Natural killer cell (primary cell): ENCODE measurements around the gene PARD3B. TPM values are rescaled to one million over a fixed set of nuclear protein-coding genes. Genes with fewer than 3 reads are reported as not detected.

Experiments used
- ATAC-seq, 3 donors: fragments of 150-1000 bp in 2 of 3; fragments of 200-7000 bp in 1 of 3; cut with Tn5 transposase; 1 replicate in 1 of 3; 2 replicates in 2 of 3; pipeline ENCODE4 v1.10.0; 2021; ENCODE audit warnings: mild to moderate bottlenecking in 2 of 3, moderate library complexity in 2 of 3
- DNase-seq, 2 donors: peaks; one replicate each; pipeline versions ENCODE4 v3.0.0 to v3.0.0-alpha.2; 2013 to 2021; ENCODE audit warnings: mixed read lengths in 1 of 2
- H3K27ac ChIP-seq: one replicate; pipeline ENCODE4 v1.5.1; 2013; ENCODE audit warnings: mild to moderate bottlenecking, low read length
- H3K27me3 ChIP-seq: one replicate; pipeline ENCODE4 v1.6.1; 2013; ENCODE audit warnings: low read length; ENCODE audit not compliant: control insufficient read depth, insufficient read depth
- H3K36me3 ChIP-seq: one replicate; pipeline ENCODE4 v1.6.1; 2013; ENCODE audit warnings: low read length; ENCODE audit not compliant: control insufficient read depth, insufficient read depth
- H3K4me1 ChIP-seq: one replicate; pipeline ENCODE4 v1.6.1; 2013; ENCODE audit warnings: low read length; ENCODE audit not compliant: control insufficient read depth, insufficient read depth
- H3K4me3 ChIP-seq: one replicate; pipeline ENCODE4 v1.5.1; 2013; ENCODE audit warnings: low read length
- H3K9me3 ChIP-seq: one replicate; pipeline ENCODE4 v1.6.1; 2013; ENCODE audit warnings: low read length; ENCODE audit not compliant: control insufficient read depth, insufficient read depth
- H3K27ac Mint-ChIP-seq, 2 donors: one replicate each; pipeline ENCODE4 v1.8.0; 2022; ENCODE audit warnings: mild to moderate bottlenecking in 2 of 2, mixed read lengths in 2 of 2, moderate library complexity in 1 of 2
- H3K27me3 Mint-ChIP-seq, 2 donors: one replicate each; pipeline ENCODE4 v1.8.0; 2022; ENCODE audit warnings: low read depth in 2 of 2, mixed read lengths in 2 of 2
- H3K36me3 Mint-ChIP-seq: one replicate; pipeline ENCODE4 v1.8.0; 2022; ENCODE audit warnings: mixed read lengths
- H3K4me1 Mint-ChIP-seq, 2 donors: one replicate each; pipeline ENCODE4 v1.8.0; 2022; ENCODE audit warnings: mixed read lengths in 2 of 2
- H3K4me3 Mint-ChIP-seq: one replicate; pipeline ENCODE4 v1.8.0; 2022; ENCODE audit warnings: mild to moderate bottlenecking, moderate library complexity, mixed read lengths
- H3K9me3 Mint-ChIP-seq, 2 donors: one replicate each; pipeline ENCODE4 v1.8.0; 2022; ENCODE audit warnings: mixed read lengths in 2 of 2
- WGBS: methylation state at CpG from one replicate; pipeline ENCODE4 v1.1.7; 2013; ENCODE audit warnings: missing lambda C conversion rate; ENCODE audit not compliant: insufficient coverage; 5-methylcytosine and 5-hydroxymethylcytosine counted together
- intact Hi-C: fragments of 100-400 bp; cut with micrococcal nuclease; formaldehyde crosslinking; loops from one replicate; pipeline ENCODE4 v1.14.2; 2022
- total RNA-seq, 4 donors: library from RNA; stranded (reverse); fragments of 120-200 nt in 1 of 4; gene quantifications; one replicate each; pipeline versions ENCODE4 v1.2.3 to v1.2.4, GENCODE V29; 2013 to 2022
- TF ChIP-seq, protein P1 (sequence below): fragments of 200-600 bp; IDR thresholded peaks from one replicate; pipeline ENCODE4 v1.8.0; 2022; ENCODE audit warnings: antibody characterized with exemption

The PARD3B gene
- total RNA-seq, 3 donors from 2014 or later (not counting 1 experiment from before 2014, with no cell fraction given) = 0.13 to 0.45 TPM; not detected in 1

DNA sequence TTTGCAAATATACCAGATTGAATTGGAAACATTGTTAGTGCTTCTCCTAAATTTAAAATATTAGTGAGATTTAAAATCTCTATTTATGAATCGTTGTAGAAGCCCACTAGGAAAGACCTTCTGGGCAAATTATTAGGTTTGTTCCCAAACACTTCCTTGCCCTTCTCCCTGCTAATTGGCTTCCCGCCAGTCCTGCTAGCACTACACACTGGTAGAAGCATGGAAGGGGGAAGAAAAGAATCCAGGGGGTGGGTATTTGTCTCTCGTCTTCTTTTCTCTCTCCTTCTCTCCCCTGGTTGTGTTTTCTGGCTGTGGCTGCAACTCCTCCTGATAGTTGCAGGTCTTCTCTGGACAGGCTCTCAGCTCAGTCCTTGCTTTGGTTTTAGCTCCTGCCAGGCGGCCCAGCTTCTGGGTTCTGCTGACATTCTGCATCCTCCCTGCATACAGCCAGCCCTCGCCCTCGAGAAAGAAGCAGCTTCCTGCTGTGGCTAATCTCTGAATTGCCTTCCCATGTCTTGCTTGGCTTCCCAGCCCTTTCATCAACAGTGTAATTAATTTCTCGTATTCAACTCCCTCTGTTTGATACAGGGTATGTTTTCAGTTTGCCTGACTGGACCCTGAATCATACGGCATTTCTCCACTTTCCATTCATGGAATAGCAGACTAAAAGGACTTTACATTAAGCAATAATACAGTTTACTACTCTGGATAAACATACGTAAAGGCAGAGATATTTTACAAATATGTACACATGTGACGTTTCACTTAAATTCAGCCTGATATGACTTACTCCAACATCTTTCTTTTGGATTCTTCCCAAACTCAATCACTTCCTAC, 6.9 kb upstream of the PARD3B start:
- no peaks in the 10 kb centered on the region for H3K4me1 ChIP-seq
- no peak for ATAC-seq
- no peaks in the 10 kb centered on the region for H3K36me3 ChIP-seq
- H3K9me3 ChIP-seq = no peaks in the 10 kb centered on the region
- H3K27me3 ChIP-seq = peaks cover 3% of the 10 kb centered on the region
- no peaks in the 10 kb centered on the region for H3K4me1 Mint-ChIP-seq
- H3K4me3 Mint-ChIP-seq = no peak overlapping the region
- TF ChIP-seq, protein P1, sequence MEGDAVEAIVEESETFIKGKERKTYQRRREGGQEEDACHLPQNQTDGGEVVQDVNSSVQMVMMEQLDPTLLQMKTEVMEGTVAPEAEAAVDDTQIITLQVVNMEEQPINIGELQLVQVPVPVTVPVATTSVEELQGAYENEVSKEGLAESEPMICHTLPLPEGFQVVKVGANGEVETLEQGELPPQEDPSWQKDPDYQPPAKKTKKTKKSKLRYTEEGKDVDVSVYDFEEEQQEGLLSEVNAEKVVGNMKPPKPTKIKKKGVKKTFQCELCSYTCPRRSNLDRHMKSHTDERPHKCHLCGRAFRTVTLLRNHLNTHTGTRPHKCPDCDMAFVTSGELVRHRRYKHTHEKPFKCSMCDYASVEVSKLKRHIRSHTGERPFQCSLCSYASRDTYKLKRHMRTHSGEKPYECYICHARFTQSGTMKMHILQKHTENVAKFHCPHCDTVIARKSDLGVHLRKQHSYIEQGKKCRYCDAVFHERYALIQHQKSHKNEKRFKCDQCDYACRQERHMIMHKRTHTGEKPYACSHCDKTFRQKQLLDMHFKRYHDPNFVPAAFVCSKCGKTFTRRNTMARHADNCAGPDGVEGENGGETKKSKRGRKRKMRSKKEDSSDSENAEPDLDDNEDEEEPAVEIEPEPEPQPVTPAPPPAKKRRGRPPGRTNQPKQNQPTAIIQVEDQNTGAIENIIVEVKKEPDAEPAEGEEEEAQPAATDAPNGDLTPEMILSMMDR = no peak
- H3K36me3 Mint-ChIP-seq = no peaks in the 10 kb centered on the region
- H3K9me3 Mint-ChIP-seq = no peaks in the 10 kb centered on the region
- H3K27ac Mint-ChIP-seq = no peak overlapping the region
- peaks cover 3 to 15% of the 10 kb centered on the region in 2 donors for H3K27me3 Mint-ChIP-seq
- DNase-seq = no peak
- H3K27ac ChIP-seq = no peak overlapping the region
- 67% methylated on average over 9 of the region's 10 CpGs for WGBS
- intact Hi-C loops = no loop called here
- no peak overlapping the region for H3K4me3 ChIP-seq

DNA sequence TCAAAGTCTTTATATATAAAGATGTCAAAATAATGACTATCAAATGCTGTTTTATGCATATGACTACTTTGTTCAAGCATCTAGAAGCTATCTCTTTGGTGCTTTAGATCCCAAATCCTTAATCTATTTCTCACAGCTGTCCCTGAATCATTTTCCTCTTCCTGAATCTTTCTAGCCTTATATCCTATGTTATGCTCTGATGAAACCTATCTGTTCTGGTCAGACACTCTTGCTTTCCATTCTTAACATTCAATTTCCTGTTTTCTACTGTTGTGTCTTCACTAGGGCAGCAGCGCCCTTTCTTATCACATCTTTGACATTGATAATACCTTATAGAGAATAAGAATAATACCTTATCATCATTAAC, 6.3 kb upstream of the PARD3B start:
- H3K27me3 ChIP-seq = peaks cover 5% of the 10 kb centered on the region
- no peak overlapping the region for H3K27ac ChIP-seq
- Mint-ChIP-seq H3K27ac (no peak overlapping the region), H3K9me3 (no peaks in the 10 kb centered on the region), H3K36me3 (no peaks in the 10 kb centered on the region), H3K4me1 (no peaks in the 10 kb centered on the region), H3K27me3 (peaks cover 4 to 21% of the 10 kb centered on the region in 2 donors), H3K4me3 (no peak overlapping the region)
- TF ChIP-seq, protein P1 = no peak
- no peaks in the 10 kb centered on the region for H3K36me3 ChIP-seq
- intact Hi-C loops = no loop called here
- no peaks in the 10 kb centered on the region for H3K4me1 ChIP-seq
- H3K4me3 ChIP-seq = no peak overlapping the region
- DNase-seq (no peak), ATAC-seq (no peak)
- WGBS = 80% methylated on average over 1 of the region's 1 CpG
- H3K9me3 ChIP-seq = no peaks in the 10 kb centered on the region

DNA sequence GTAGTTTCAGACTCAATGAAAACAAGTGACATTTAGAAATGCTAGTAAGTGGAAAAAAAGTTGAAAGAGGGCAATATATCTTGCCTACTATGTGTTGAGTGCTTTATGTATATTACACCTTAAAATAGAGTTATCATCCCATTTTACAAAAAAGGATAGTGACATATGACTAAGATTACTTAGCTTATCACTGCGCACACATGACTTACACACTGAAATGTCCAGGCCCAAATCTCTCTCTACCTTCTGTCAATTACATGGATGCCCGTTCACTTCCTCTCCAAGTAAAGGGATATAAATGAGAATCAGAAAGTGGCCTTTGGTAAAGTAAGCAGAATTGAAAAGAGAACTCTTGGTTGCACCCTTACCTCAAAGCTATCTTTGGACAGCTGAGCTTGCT, 3.6 kb upstream of the PARD3B start:
- Histone ChIP-seq H3K4me3 (no peak overlapping the region), H3K27me3 (peaks cover 9% of the 10 kb centered on the region), H3K4me1 (peaks cover 6% of the 10 kb centered on the region), H3K36me3 (no peaks in the 10 kb centered on the region), H3K9me3 (no peaks in the 10 kb centered on the region), H3K27ac (no peak overlapping the region)
- no peak overlapping the region for H3K4me3 Mint-ChIP-seq
- H3K9me3 Mint-ChIP-seq = no peaks in the 10 kb centered on the region
- H3K27me3 Mint-ChIP-seq = peaks cover 19 to 29% of the 10 kb centered on the region in 2 donors
- TF ChIP-seq, protein P1 = no peak
- DNase-seq (no peak), ATAC-seq (no peak)
- no peak overlapping the region for H3K27ac Mint-ChIP-seq
- 86% methylated on average over 2 of the region's 2 CpGs for WGBS
- H3K4me1 Mint-ChIP-seq = peaks cover 5 to 10% of the 10 kb centered on the region in 2 donors
- no peaks in the 10 kb centered on the region for H3K36me3 Mint-ChIP-seq
- intact Hi-C loops = no loop called here
